Tibial nerve (tissue), 4 donors: ENCODE results near the gene RIPK1.
"Not testable (repeated sequence)": the region's sequence is repeated elsewhere in the genome, so short reads cannot be mapped to it uniquely, and the experiment has no call there.

Source experiments
- CTCF ChIP-seq, 5 experiments: fragments of 200-600 bp in 3 of 5; fragments of 450-650 bp in 2 of 5; sonication (generic) in 3 of 5; IDR thresholded peaks; one replicate each; pipeline ENCODE4 v1.5.1; 2016 to 2019; ENCODE audit warnings: antibody characterized with exemption in 5 of 5, mild to moderate bottlenecking in 3 of 5, moderate library complexity in 2 of 5
- EP300 ChIP-seq, 2 donors: sonication (generic); formaldehyde crosslinking; IDR thresholded peaks; one replicate each; pipeline ENCODE4 v1.6.1; 2017; ENCODE audit warnings: antibody characterized with exemption in 2 of 2, mild to moderate bottlenecking in 1 of 2
- POLR2A ChIP-seq, 2 donors: fragments of 450-650 bp; IDR thresholded peaks; one replicate each; pipeline ENCODE4 v1.6.1; 2017; ENCODE audit warnings: antibody characterized with exemption in 2 of 2, mild to moderate bottlenecking in 2 of 2, moderate library complexity in 2 of 2

GRCh38 chr6:3060092-3060491, 8.2 kb upstream of the RIPK1 start:
- not testable (repeated sequence) for TF ChIP-seq CTCF, EP300, POLR2A (IDR thresholded peaks at IDR 0.05)
